Esophagus squamous epithelium (tissue), 4 donors: ENCODE results near the gene LAGE3.

Experiments
- POLR2A ChIP-seq, 4 donors: fragments of 450-650 bp; IDR thresholded peaks; one replicate each; pipeline ENCODE4 v1.6.1; 2017; ENCODE audit warnings: antibody characterized with exemption in 4 of 4, mild to moderate bottlenecking in 4 of 4, moderate library complexity in 3 of 4
- TF ChIP-seq, protein P1 (sequence below), 6 experiments: fragments of 450-650 bp in 4 of 6; fragments of 200-600 bp in 2 of 6; sonication (generic) in 2 of 6; IDR thresholded peaks; one replicate each; pipeline ENCODE4 v1.5.1; 2016 to 2019; ENCODE audit warnings: antibody characterized with exemption in 6 of 6, mild to moderate bottlenecking in 4 of 6, moderate library complexity in 4 of 6

- no peak for TF ChIP-seq POLR2A (IDR thresholded peaks at IDR 0.05)
- TF ChIP-seq, protein P1, sequence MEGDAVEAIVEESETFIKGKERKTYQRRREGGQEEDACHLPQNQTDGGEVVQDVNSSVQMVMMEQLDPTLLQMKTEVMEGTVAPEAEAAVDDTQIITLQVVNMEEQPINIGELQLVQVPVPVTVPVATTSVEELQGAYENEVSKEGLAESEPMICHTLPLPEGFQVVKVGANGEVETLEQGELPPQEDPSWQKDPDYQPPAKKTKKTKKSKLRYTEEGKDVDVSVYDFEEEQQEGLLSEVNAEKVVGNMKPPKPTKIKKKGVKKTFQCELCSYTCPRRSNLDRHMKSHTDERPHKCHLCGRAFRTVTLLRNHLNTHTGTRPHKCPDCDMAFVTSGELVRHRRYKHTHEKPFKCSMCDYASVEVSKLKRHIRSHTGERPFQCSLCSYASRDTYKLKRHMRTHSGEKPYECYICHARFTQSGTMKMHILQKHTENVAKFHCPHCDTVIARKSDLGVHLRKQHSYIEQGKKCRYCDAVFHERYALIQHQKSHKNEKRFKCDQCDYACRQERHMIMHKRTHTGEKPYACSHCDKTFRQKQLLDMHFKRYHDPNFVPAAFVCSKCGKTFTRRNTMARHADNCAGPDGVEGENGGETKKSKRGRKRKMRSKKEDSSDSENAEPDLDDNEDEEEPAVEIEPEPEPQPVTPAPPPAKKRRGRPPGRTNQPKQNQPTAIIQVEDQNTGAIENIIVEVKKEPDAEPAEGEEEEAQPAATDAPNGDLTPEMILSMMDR (IDR thresholded peaks at IDR 0.05) = no peak
Measured at GRCh38 chrX:154511761-154512160, 32.7 kb upstream of the LAGE3 start.
